Measurements from ENCODE around the gene ALG14. TPM values are rescaled to one million over a fixed set of nuclear protein-coding genes. Genes with fewer than 3 reads are reported as not detected.
"Not testable (repeated sequence)": the region's sequence is repeated elsewhere in the genome, so short reads cannot be mapped to it uniquely, and the experiment has no call there.

ALG14 gene
- total RNA-seq, 1 donor from 2014 or later: 5.5 TPM

GRCh38 chr1:95094923-95095322 is 22.2 kb upstream of the ALG14 start:
- H3K27me3 Mint-ChIP-seq (ENCODE audit: low read depth): no peaks in the 10 kb centered on the region
- peaks cover 3% of the 10 kb centered on the region for H3K9me3 Mint-ChIP-seq
- no peak overlapping the region for H3K4me3 Mint-ChIP-seq
- H3K4me1 Mint-ChIP-seq: no peaks in the 10 kb centered on the region
- no peak overlapping the region for H3K27ac Mint-ChIP-seq (ENCODE audit: unreplicated experiment)
- H3K36me3 Mint-ChIP-seq (ENCODE audit: low read depth): no peaks in the 10 kb centered on the region
- TF ChIP-seq CTCF (conservative IDR thresholded peaks at IDR 0.05): no peak
- DNase-seq (ENCODE audit: low read depth, low spot score): no peak

- Mint-ChIP-seq H3K4me1 (peaks cover 2% of the 10 kb centered on the region), H3K4me3 (no peak overlapping the region), H3K36me3 (ENCODE audit: low read depth) (no peaks in the 10 kb centered on the region), H3K27ac (ENCODE audit: unreplicated experiment) (no peak overlapping the region), H3K9me3 (peaks cover 3% of the 10 kb centered on the region), H3K27me3 (ENCODE audit: low read depth) (no peaks in the 10 kb centered on the region)
- DNase-seq (ENCODE audit: low read depth, low spot score): no peak
- TF ChIP-seq CTCF (conservative IDR thresholded peaks at IDR 0.05): no peak
Measured at GRCh38 chr1:95093296-95093695, 20.5 kb upstream of the ALG14 start.

- H3K27me3 Mint-ChIP-seq (ENCODE audit: low read depth); H3K4me1 Mint-ChIP-seq; H3K4me3 Mint-ChIP-seq; H3K9me3 Mint-ChIP-seq; DNase-seq (ENCODE audit: low read depth, low spot score); H3K27ac Mint-ChIP-seq (ENCODE audit: unreplicated experiment); H3K36me3 Mint-ChIP-seq (ENCODE audit: low read depth): not testable (repeated sequence)
Measured at GRCh38 chr1:95092891-95093290, 20.1 kb upstream of the ALG14 start.

GRCh38 chr1:95091290-95091689 is 18.5 kb upstream of the ALG14 start:
- not testable (repeated sequence) for H3K9me3 Mint-ChIP-seq; H3K36me3 Mint-ChIP-seq (ENCODE audit: low read depth); H3K27ac Mint-ChIP-seq (ENCODE audit: unreplicated experiment); DNase-seq (ENCODE audit: low read depth, low spot score); H3K27me3 Mint-ChIP-seq (ENCODE audit: low read depth); H3K4me3 Mint-ChIP-seq
- H3K4me1 Mint-ChIP-seq: peaks cover 11% of the 10 kb centered on the region

- H3K36me3 Mint-ChIP-seq (ENCODE audit: low read depth): no peaks in the 10 kb centered on the region
- H3K4me1 Mint-ChIP-seq: peaks cover 11% of the 10 kb centered on the region
- no peaks in the 10 kb centered on the region for H3K27me3 Mint-ChIP-seq (ENCODE audit: low read depth)
- no peak for TF ChIP-seq CTCF (conservative IDR thresholded peaks at IDR 0.05)
- peaks cover 3% of the 10 kb centered on the region for H3K9me3 Mint-ChIP-seq
- H3K27ac Mint-ChIP-seq (ENCODE audit: unreplicated experiment): no peak overlapping the region
- DNase-seq (ENCODE audit: low read depth, low spot score): no peak
- no peak overlapping the region for H3K4me3 Mint-ChIP-seq
Measured at GRCh38 chr1:95089650-95090287, 17.0 kb upstream of the ALG14 start.

- Mint-ChIP-seq H3K36me3 (ENCODE audit: low read depth) (no peaks in the 10 kb centered on the region), H3K27ac (ENCODE audit: unreplicated experiment) (no peak overlapping the region), H3K4me1 (peaks cover 11% of the 10 kb centered on the region), H3K9me3 (peaks cover 3% of the 10 kb centered on the region), H3K4me3 (no peak overlapping the region), H3K27me3 (ENCODE audit: low read depth) (no peaks in the 10 kb centered on the region)
- no peak for TF ChIP-seq CTCF (conservative IDR thresholded peaks at IDR 0.05)
- no peak for DNase-seq (ENCODE audit: low read depth, low spot score)
Measured at GRCh38 chr1:95088303-95088702, 15.6 kb upstream of the ALG14 start.

Data from neural crest cell (in vitro differentiated cells).